Lower lobe of right lung (tissue), 2 donors: ENCODE results near the gene ATXN7L1. TPM values are rescaled to one million over a fixed set of nuclear protein-coding genes. Genes with fewer than 3 reads are reported as not detected.
"Not testable (repeated sequence)": the region's sequence is repeated elsewhere in the genome, so short reads cannot be mapped to it uniquely, and the experiment has no call there.

Experiments used
- ATAC-seq, 2 donors: fragments of 200-7000 bp; cut with Tn5 transposase; one replicate each; pipeline ENCODE4 v1.9.1; 2020 to 2022; ENCODE audit warnings: mild to moderate bottlenecking in 2 of 2, moderate library complexity in 2 of 2
- DNase-seq: peaks from one replicate; pipeline ENCODE4 v3.0.0-alpha.2; 2020
- H3K27ac ChIP-seq: fragments of 200-600 bp; one replicate; pipeline ENCODE4 v1.8.0; 2022
- H3K27me3 ChIP-seq: fragments of 200-600 bp; one replicate; pipeline ENCODE4 v1.8.0; 2022; ENCODE audit warnings: low read depth
- H3K36me3 ChIP-seq: fragments of 200-600 bp; one replicate; pipeline ENCODE4 v1.8.0; 2022; ENCODE audit warnings: mild to moderate bottlenecking
- H3K4me1 ChIP-seq: fragments of 200-600 bp; one replicate; pipeline ENCODE4 v1.8.0; 2022
- H3K4me3 ChIP-seq: fragments of 200-600 bp; one replicate; pipeline ENCODE4 v1.8.0; 2022; ENCODE audit warnings: mild to moderate bottlenecking
- H3K9me3 ChIP-seq: fragments of 200-600 bp; one replicate; pipeline ENCODE4 v1.8.0; 2022
- intact Hi-C: fragments of 100-400 bp; cut with DNase I; formaldehyde crosslinking; loops from one replicate; pipeline ENCODE4 v1.11.0; 2022
- total RNA-seq: library from RNA; stranded (reverse); fragmentation: NEBNext Ultra II Directional; extraction: Animal tissue kit (Norgen Biotek cat#: 25700); gene quantifications from one replicate; pipeline ENCODE4 v1.2.1, GENCODE V29; 2021
- TF ChIP-seq, protein P1 (sequence below): fragments of 200-600 bp; IDR thresholded peaks from one replicate; pipeline ENCODE4 v1.8.0; 2022; ENCODE audit warnings: antibody characterized with exemption, mild to moderate bottlenecking
- donor health status: DM: no; HTN: yes; CAD: no; lungs with severe emphysema.

ATXN7L1 gene
- total RNA-seq, 1 donor from 2014 or later = 17.7 TPM

DNA sequence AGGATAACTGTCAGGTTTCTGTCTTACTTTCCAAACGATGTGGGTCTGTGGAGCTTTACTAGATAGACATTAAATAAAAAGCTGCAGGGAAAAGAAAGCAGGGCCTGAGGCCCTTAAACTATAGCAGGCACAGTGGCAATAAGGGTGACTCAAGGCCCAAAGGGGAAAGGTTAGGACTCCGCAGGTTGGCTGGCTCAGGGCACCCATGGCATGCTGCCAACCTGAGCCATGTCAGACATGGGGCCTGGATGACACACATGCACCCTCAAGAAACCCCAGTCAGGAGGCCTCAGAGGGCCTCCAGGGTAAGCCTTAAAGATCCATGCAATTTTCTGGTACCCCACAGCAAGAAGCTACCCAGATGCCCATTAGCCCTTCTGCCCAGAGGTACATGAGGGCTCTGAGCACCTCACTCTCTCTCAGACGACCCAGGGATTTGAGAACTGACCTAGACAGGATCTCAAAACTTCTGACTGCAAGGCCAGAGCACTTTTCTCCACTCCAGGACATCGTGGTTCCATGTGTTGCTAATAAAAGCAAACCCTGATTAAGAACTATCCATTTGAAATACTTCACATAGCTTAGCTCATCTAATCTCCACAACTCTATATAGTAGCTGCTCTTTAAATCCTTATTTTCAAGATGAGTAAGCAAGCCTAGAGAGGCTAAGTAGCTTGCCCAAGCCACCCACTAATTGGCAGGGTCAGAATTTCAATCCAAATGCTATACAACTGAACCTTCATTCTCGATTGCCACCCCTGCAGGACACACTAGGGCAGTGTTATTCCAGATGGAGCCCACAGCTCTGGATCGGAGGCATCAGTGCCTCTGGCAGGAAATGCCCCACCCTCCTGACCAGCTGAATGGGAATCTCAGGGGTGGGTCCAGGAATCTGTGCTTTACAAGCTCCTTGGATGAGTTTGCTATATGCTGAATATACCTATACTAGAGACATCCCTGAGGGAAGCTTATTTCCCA, 162.6 kb downstream of the ATXN7L1 start:
- ATAC-seq = peak in 1 of 2 donors; percentile 19
- Histone ChIP-seq H3K4me1 (no peaks in the 10 kb centered on the region), H3K27ac (no peak overlapping the region), H3K4me3 (no peak overlapping the region), H3K9me3 (peaks cover 13% of the 10 kb centered on the region), H3K27me3 (no peaks in the 10 kb centered on the region), H3K36me3 (no peaks in the 10 kb centered on the region)
- intact Hi-C loops = no loop called here
- no peak for DNase-seq
- TF ChIP-seq, protein P1, sequence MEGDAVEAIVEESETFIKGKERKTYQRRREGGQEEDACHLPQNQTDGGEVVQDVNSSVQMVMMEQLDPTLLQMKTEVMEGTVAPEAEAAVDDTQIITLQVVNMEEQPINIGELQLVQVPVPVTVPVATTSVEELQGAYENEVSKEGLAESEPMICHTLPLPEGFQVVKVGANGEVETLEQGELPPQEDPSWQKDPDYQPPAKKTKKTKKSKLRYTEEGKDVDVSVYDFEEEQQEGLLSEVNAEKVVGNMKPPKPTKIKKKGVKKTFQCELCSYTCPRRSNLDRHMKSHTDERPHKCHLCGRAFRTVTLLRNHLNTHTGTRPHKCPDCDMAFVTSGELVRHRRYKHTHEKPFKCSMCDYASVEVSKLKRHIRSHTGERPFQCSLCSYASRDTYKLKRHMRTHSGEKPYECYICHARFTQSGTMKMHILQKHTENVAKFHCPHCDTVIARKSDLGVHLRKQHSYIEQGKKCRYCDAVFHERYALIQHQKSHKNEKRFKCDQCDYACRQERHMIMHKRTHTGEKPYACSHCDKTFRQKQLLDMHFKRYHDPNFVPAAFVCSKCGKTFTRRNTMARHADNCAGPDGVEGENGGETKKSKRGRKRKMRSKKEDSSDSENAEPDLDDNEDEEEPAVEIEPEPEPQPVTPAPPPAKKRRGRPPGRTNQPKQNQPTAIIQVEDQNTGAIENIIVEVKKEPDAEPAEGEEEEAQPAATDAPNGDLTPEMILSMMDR = no peak

DNA sequence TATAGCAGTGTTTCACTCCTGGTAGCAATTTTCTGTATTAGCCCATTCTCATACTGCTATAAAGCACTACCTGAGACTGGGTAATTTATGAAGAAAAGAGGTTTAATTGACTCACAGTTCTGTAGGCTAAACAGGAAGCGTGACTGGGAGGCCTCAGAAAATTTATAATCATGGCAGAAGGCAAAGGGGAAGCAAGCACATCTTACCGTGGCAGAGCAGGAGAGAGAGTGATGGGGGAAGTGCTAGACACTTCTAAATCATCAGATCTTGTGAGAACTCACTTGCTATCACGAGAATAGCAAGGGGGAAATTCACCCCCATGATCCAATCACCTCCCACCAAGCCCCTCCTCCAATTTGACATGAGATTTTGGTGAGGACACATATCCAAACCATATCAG, 163.5 kb downstream of the ATXN7L1 start:
- no peaks in the 10 kb centered on the region for H3K36me3 ChIP-seq
- H3K4me1 ChIP-seq = peaks cover 3% of the 10 kb centered on the region
- ATAC-seq (no peak), DNase-seq (no peak)
- TF ChIP-seq, protein P1 = no peak
- intact Hi-C loops = no loop called here
- H3K27me3 ChIP-seq = no peaks in the 10 kb centered on the region
- H3K9me3 ChIP-seq = peaks cover 13% of the 10 kb centered on the region
- H3K27ac ChIP-seq = no peak overlapping the region
- H3K4me3 ChIP-seq = no peak overlapping the region

DNA sequence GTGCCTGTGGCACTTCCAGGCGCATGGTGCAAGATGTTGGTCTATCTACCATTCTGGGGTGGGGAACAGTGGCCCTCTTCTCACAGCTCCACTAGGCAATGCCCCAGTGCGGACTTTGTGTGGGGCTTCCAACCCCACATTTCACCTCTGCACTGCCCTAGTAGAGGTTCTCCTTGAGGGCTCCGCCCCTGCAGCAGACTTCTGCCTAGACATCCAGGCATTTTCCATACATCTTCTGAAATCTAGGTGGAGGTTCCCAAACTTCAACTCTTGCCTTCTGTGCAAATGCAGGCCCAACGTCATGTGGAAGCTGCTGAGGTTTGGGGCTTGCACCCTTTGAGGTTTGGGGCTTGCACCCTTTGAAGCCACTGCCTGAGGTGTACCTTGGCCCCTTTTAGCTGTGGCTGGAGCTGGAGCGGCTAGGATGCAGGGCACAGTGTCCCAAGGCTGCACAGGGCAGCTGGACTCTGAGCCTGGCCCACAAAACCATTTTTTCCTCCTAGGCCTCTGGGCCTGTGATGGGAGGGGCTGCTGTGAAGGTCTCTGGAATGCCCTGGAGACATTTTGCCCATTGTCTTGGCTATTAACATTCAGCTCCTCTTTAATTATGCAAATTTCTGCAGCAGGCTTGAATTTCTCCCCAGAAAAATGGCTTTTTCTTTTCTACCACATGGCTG, 164.5 kb downstream of the ATXN7L1 start:
- H3K27ac ChIP-seq = no peak overlapping the region
- H3K4me3 ChIP-seq = no peak overlapping the region
- H3K4me1 ChIP-seq = peaks cover 11% of the 10 kb centered on the region
- H3K36me3 ChIP-seq = no peaks in the 10 kb centered on the region
- intact Hi-C loops = no loop called here
- H3K9me3 ChIP-seq = peaks cover 13% of the 10 kb centered on the region
- TF ChIP-seq, protein P1 = no peak
- H3K27me3 ChIP-seq = no peaks in the 10 kb centered on the region
- DNase-seq (no peak), ATAC-seq (no peak)

DNA sequence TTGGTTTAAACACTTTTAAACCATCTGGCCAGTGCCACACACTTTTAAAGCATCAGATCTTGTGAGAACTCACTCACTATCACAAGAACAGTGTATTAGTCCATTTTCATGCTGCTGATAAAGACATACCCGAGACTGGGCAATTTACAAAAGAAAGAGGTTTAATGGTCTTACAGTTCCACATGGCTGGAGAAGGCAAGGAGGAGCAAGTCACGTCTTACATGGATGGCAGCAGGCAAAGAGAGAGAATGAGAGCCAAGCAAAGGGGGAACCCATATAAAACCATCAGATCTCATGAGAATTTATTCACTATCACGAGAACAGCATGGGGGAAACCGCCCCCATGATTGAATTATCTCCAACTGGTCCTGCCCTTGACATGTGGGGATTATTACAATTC, 165.7 kb downstream of the ATXN7L1 start:
- peaks cover 11% of the 10 kb centered on the region for H3K4me1 ChIP-seq
- ATAC-seq, H3K36me3 ChIP-seq, H3K4me3 ChIP-seq, H3K27me3 ChIP-seq, DNase-seq, intact Hi-C loops, H3K27ac ChIP-seq: not testable (repeated sequence)
- peaks cover 13% of the 10 kb centered on the region for H3K9me3 ChIP-seq

DNA sequence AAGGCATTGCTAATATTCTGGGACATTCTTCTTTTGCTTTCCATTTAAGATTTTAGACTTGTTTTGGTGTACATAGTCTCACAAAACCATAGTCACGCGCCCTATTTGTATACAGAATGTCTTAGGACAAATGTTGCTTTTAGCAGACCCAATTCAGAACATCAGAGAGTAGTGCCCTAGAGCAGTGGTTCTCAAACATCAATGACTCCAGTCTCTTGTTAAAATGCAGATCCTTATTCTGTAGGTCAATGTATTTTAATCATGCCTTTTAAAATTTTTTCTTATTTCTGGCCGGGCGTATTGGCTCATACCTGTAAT, 167.7 kb downstream of the ATXN7L1 start:
- Histone ChIP-seq H3K27me3 (no peaks in the 10 kb centered on the region), H3K4me3 (no peak overlapping the region), H3K27ac (no peak overlapping the region), H3K9me3 (peaks cover 13% of the 10 kb centered on the region), H3K36me3 (no peaks in the 10 kb centered on the region), H3K4me1 (peaks cover 11% of the 10 kb centered on the region)
- intact Hi-C loops = no loop called here
- TF ChIP-seq, protein P1 = no peak
- DNase-seq (no peak), ATAC-seq (no peak)
